ENCODE data around the gene ADAMTS6.

The ADAMTS6 gene

GRCh38 chr5:65276178-65276890 is 205.4 kb downstream of the ADAMTS6 start:
- DNase-seq (ENCODE audit: low read depth in 2 of 2): no peak

- DNase-seq (ENCODE audit: low read depth in 2 of 2): no peak
Observed at GRCh38 chr5:65271906-65272305, 209.8 kb downstream of the ADAMTS6 start.

- no peak for DNase-seq (ENCODE audit: low read depth in 2 of 2)
Observed at GRCh38 chr5:65268525-65268924, 213.2 kb downstream of the ADAMTS6 start.

- no peak for DNase-seq (ENCODE audit: low read depth in 2 of 2)
Observed at GRCh38 chr5:65264420-65264819, 217.3 kb downstream of the ADAMTS6 start.

- no peak for DNase-seq (ENCODE audit: low read depth in 2 of 2)
Observed at GRCh38 chr5:65263321-65263720, 218.4 kb downstream of the ADAMTS6 start.

- DNase-seq (ENCODE audit: low read depth in 2 of 2): no peak
Observed at GRCh38 chr5:65262649-65263059, 219.1 kb downstream of the ADAMTS6 start.

GRCh38 chr5:65262096-65262495 is 219.6 kb downstream of the ADAMTS6 start:
- DNase-seq (ENCODE audit: low read depth in 2 of 2): no peak

GRCh38 chr5:65261499-65261898 is 220.2 kb downstream of the ADAMTS6 start:
- DNase-seq (ENCODE audit: low read depth in 2 of 2): no peak

GRCh38 chr5:65255294-65255693 is 226.4 kb downstream of the ADAMTS6 start:
- no peak for DNase-seq (ENCODE audit: low read depth in 2 of 2)

GRCh38 chr5:65252977-65253376 is 228.7 kb downstream of the ADAMTS6 start:
- DNase-seq (ENCODE audit: low read depth in 2 of 2): no peak

GRCh38 chr5:65248896-65249295 is 232.8 kb downstream of the ADAMTS6 start:
- DNase-seq (ENCODE audit: low read depth in 2 of 2): no peak

GRCh38 chr5:65247594-65247993 is 234.1 kb downstream of the ADAMTS6 start:
- no peak for DNase-seq (ENCODE audit: low read depth in 2 of 2)

GRCh38 chr5:65246741-65247140 is 235.0 kb downstream of the ADAMTS6 start:
- no peak for DNase-seq (ENCODE audit: low read depth in 2 of 2)

GRCh38 chr5:65244031-65244430 is 237.7 kb downstream of the ADAMTS6 start:
- no peak for DNase-seq (ENCODE audit: low read depth in 2 of 2)

GRCh38 chr5:65243161-65243560 is 238.6 kb downstream of the ADAMTS6 start:
- DNase-seq (ENCODE audit: low read depth in 2 of 2): no peak

GRCh38 chr5:65229841-65230240 is 251.9 kb downstream of the ADAMTS6 start:
- DNase-seq (ENCODE audit: low read depth in 2 of 2): no peak

- no peak for DNase-seq (ENCODE audit: low read depth in 2 of 2)
Observed at GRCh38 chr5:65213921-65214525, 267.7 kb downstream of the ADAMTS6 start.

GRCh38 chr5:65209341-65209740 is 272.4 kb downstream of the ADAMTS6 start:
- no peak for DNase-seq (ENCODE audit: low read depth in 2 of 2)

GRCh38 chr5:65204966-65205365 is 276.8 kb downstream of the ADAMTS6 start:
- DNase-seq (ENCODE audit: low read depth in 2 of 2): no peak

- DNase-seq (ENCODE audit: low read depth in 2 of 2): no peak
Observed at GRCh38 chr5:65203746-65204145, 278.0 kb downstream of the ADAMTS6 start.

- DNase-seq (ENCODE audit: low read depth in 2 of 2): no peak
Observed at GRCh38 chr5:65199993-65200675, 281.6 kb downstream of the ADAMTS6 start.

GRCh38 chr5:65198456-65199120 is 283.1 kb downstream of the ADAMTS6 start:
- DNase-seq (ENCODE audit: low read depth in 2 of 2): no peak
